ENCODE data around the gene SELENOV.

SELENOV gene

DNA sequence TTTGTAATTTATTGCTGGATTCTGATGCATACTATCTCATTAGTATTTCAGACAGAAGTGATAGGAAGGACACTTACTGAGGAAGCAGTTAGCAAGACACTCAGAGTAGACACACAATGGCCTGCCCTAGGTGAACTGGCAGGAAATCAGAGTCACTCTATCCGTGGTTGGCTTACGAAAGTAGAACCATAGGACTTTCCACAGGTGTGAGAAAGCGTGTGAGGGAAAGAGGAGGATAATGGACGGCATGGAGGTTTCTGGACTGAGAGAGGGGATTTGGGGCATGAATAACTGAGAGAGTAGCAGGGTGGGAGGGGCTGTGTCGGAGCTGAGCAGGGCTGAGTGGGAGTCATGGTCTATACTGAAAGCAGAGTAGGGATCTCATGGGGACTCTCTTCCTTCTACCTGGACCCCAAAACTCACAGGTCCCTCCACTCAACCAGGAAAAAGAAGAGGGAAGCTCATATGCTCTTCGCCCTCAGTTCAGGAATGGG, 43.7 kb downstream of the SELENOV start:
- no peak for DNase-seq (ENCODE audit: low spot score)

DNA sequence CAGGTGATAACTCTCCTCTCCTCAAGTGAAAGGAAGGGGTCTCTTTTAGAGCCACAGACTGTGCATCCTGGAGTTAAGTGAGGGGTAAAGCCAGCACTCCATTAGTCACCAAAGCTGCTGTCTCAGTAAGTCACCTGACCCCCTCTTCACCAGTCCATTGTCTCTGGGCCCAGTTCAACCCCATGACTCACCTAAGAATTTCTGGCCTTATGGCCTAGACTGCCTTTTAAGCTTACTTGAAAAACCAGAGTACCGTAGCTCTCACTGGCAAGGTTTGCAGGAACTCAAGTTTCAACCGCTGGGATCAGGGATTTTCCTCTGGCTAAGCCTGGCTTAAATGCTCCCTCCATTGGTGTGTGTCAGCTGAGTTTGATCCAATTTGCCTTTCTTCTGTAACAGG, 48.5 kb downstream of the SELENOV start:
- no peak for DNase-seq (ENCODE audit: low spot score)

DNA sequence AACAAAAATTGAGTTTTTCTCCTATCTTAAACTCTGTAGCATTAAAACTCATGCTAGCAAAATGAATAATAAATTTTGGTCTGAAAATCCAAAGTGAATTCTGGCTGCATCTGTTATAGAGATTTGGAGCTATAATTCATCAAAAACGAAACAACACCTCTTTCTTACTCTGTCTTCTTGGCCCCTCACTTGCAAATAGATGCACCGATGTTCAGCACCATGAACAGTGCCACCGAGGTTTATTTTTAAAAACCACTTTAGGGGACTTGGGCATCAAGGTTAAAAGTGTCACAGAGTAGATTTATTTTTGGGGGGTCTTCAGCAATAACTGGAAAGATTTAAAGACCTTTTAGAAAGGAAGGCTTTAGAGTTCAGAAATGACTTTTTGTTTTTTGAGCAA, 51.1 kb downstream of the SELENOV start:
- no peak for DNase-seq (ENCODE audit: low spot score)

DNA sequence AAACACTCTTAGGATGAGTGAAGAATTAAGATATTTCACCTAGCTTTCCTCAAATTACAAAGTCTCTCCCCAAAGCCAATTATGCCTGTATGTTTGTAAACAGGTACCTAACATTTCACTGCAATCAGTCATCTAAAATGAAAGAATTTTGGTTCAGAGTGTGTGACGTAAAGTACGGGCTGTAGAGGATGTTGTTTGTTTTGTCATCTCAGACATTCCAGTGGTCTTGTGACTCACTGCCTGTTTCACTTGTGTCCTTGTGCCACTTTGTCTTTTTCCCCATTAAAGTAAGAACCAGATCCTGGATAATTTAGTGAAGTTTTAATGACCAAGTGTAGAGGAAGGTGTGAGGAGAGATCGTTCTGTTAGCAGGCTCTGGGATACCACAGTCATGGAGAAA, 53.7 kb downstream of the SELENOV start:
- no peak for DNase-seq (ENCODE audit: low spot score)

Measured in iPS-NIHi11 (cell line).